NCI-H345 treated with DMSO at 0.1 percent for 48 hours (cell line): Measurements from ENCODE around the gene C19orf12.
"Not testable (repeated sequence)": the region's sequence is repeated elsewhere in the genome, so short reads cannot be mapped to it uniquely, and the experiment has no call there.

ENCODE experiments used
- DNase-seq: peaks from one replicate; lab custom pipeline; 2025; ENCODE audit not compliant: unreplicated experiment; lab: John Stamatoyannopoulos, UW

The C19orf12 gene

GRCh38 chr19:29677001-29677817, 37.9 kb downstream of the C19orf12 start:
- DNase-seq: no peak

- no peak for DNase-seq
Measured at GRCh38 chr19:29676586-29676985, 38.5 kb downstream of the C19orf12 start.

DNA sequence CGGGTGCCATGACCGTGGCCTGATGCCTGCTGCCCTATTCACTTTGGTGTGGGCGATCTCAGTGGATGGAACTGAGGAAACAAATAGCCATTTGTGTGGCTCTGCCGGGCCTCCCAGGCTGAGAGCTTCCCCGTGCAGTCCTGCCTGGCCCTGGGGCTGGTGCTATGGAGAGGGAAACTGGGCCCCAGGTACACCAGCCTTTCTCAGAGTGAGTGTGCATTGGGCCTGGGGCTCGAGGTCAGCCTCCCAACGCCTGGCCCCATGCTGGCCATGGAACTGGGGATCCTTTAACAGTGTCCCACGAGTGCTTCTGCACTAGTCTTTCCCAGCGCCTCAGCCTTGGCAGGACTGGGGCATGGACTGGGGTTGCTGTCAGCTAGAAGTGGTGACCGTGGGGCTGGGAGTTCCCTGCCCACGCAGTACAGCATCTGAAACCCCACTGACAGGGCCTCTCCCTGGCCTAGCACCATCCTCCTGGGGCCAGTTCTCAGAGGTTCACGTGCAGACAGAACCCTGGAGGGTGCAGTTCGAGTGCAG, 39.3 kb downstream of the C19orf12 start:
- no peak for DNase-seq

GRCh38 chr19:29675120-29675649, 39.9 kb downstream of the C19orf12 start:
- no peak for DNase-seq

GRCh38 chr19:29674374-29675119, 40.5 kb downstream of the C19orf12 start:
- no peak for DNase-seq

DNA sequence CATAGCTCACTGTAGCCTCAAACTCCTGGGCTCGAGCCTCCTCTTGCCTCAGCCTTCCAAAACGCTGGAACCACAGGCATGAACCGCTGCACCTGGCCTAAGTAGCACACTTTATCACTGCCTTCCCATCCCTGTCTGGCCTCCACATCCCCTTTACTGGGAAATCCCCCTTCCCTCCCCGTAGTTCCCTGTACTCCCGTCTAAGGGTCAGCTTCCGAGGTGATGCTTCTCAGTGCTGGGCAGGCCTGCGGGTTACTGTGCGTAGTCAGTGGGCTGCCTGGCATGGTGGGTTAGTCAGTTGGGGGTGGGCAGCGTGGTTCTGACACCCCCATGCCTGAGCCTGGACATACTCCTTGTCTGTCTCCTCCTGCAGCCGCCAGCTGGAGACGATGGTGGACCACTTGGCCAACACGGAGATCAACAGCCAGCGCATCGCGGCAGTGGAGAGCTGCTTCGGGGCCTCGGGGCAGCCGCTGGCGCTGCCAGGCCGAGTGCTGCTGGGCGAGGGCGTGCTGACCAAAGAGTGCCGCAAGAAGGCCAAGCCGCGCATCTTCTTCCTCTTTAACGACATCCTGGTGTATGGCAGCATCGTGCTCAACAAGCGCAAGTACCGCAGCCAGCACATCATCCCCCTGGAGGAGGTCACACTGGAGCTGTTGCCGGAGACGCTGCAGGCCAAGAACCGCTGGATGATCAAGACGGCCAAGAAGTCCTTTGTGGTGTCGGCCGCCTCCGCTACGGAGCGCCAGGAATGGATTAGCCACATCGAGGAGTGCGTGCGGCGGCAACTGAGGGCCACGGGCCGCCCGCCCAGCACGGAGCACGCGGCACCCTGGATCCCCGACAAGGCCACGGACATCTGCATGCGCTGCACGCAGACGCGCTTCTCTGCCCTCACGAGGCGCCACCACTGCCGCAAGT, 41.4 kb downstream of the C19orf12 start:
- no peak for DNase-seq

GRCh38 chr19:29672933-29673336, 42.1 kb downstream of the C19orf12 start:
- DNase-seq: no peak

GRCh38 chr19:29672319-29672932, 42.6 kb downstream of the C19orf12 start:
- DNase-seq: no peak

DNA sequence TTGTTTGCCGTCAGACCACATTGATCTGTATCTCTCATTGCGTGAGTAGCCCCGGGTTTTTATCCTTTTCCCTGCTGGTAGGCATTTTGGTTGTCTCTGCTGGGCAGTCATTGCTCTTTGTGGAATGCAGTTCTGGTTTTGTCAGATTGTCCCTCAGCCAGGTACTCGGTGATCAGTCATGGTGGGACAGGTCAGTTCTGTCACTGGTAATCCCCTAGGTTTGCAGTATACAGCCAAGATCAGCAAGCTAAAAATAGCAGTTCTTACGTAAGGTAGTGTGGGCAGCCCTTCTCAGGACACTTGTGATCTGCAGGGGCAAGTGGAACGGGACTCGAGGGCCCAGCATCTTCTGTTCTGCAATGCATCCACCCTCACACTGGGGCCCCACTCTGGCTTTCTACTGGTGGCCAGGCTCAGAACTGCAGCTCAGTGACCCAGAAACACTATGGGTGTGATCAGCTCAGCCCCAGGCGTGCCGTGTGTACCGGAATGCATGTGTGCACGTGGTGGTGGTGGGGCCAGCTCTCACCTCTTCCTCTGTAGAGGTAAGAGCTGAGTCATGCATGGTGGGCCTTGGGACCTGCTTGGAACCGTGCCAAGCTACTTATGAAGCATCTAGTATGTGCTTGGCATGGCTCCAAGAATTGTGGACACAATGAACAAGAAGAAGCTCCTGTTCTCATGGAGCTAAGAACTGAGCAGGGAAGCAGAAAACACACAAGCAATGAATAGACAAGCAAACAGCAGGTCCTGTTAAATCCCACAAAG, 43.5 kb downstream of the C19orf12 start:
- peak; percentile 100 for DNase-seq

DNA sequence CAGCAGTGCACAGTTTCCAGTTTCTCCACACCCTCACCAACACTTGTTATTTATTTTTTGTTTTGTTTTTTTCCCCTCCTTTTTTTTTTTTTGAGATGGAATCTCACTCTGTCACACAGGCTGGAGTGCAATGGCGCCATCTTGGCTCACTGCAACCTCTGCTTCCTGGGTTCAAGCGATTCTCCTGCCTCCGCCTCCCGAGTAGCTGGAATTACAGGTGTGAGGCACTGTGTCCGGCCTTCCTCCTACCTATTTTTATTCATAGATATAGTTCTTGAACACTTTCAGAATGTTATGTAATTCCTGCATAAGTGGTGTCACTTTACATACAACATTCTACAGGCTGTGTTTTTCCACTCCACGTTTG, 44.1 kb downstream of the C19orf12 start:
- not testable (repeated sequence) for DNase-seq

DNA sequence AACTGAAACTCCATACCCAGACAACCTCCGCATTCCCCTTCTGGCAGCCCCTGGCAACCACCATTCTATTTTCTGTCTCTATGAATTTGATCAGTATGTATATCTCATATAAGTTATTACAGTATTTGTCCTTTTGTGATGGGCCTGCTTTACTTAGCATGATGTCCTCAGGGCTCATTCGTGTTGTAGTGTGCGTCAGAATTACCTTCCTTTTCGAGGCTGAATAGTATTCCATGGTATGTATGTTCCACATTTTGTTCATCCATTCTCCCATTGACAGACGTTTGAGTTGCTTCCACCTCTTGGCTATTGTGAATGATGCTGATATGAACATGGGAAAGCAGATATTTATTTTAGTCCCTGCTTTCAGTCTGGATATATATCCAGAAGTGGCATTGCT, 44.8 kb downstream of the C19orf12 start:
- no peak for DNase-seq

DNA sequence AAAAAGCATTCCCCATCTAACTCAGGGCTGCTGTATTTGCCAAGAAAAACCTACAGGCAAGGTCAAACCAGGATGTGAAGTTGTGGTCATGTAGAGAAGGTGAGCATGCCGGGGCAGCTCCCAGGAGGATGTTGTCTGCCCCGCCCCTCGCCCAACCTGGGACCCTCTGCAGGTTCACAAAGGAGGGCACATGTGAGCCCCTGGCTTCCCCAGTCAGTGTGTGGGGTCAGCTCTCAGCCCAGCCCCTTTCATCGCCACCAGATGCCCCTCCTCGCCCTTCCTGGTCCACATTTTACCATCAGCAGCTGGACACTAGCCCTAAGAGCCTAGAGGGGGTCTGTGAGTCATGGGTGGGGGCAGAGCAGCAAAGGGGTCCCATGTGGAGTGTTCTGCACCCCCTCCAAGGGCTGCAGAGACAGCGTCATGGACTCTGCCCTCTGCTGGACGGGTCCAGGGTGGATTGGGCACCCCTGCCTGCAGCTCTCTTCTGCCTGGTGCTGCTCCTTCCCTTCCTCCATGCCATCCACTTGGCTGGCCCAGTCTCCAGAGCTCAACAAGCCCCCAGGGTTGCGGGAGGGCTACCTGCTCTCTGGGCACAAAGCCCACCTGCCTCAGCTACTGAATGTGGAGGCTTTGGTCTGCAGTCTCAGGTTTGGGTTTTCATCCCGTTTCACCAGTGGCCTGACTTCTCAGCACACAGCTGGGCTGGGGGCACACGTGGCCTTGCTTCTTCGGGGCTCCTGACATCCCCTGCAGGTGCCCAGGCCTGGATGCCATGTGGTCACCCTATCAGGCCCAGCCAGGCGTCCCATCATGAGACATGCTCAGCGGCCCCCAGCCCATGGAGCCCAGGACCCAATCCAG, 46.1 kb downstream of the C19orf12 start:
- no peak for DNase-seq

DNA sequence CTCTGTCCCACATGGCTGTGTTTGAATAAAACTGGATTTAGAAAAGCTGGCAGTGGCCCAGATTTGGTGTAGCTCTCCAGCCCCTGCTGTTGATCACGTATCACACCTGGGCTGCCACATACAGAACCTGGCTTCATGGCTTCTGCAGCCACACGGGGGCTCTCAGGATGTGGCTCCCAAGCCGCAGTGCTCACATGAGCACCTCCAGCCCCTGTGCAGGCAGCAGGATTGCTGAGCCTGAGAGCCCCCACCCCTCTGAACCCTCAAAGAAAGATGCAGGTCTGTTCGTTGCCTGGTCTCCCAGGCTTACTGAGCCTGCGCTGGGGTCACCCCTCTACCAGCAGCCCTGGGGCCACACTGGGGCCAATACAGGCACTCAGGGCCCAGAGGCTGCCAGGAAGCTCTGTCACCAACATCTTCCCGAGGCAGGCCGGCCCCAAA, 47.1 kb downstream of the C19orf12 start:
- peak; percentile 94 for DNase-seq

DNA sequence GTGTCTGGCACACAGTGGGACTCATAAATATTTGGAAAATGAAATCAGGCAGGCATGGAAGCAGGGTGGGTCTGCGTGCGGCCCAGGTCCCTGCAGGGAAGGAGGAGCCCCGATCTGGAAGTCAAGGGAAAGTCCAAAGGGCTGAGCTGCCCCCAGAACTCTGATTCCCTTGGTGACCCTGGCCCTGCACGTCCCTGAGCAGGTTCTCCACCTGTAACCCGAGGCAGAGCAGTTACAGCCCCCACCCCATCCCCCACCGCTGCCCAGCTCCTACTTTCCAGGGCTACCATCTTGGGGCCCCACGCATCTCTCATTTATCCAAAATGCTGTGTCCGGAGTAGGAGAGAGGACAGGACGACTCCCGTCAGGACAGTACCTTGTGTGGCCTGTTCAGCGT, 47.7 kb downstream of the C19orf12 start:
- no peak for DNase-seq

GRCh38 chr19:29666578-29667386, 48.3 kb downstream of the C19orf12 start:
- no peak for DNase-seq

DNA sequence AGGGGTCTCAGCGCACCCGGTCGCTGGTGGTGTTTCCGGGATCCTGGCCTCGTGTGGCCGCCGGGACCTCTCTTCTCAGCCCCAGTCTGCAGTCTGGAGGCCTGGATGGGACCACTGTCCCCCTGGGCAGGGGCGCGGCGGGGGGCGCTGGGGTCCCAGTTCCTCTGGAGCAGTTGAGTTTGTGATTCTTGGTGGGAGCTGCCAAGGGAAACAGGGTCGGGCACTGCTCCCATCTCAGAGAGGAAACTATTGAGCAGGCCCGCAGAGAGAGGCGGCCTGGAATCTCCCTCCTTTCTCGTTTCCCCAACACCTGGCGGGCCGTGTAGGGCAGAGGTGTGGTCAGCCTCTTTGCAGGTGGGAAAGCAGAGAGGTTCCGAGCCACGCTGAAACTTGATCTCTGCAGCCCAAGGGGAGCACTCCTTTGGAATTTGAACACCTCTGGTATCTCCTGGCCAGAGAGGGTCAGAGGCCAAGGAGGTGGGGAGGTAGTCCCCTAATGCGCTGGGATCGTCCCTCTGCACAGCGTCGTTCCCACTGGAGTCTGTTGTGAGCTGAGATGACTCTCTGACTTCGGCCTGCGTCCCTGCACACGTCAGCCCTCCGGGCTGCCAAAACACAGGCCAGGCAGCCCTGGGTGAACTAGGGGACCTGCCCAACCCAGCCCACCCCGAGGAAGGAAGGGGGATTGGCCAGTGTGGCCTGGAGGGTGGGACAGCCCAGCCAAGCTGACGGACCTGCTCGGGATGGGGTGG, 49.1 kb downstream of the C19orf12 start:
- DNase-seq: no peak

GRCh38 chr19:29665215-29665825, 49.7 kb downstream of the C19orf12 start, which contains the start of gene PLEKHF1:
Gene PLEKHF1 (plus strand): TSS chr19:29665461. CDS start chr19:29673840, 8,379 bp downstream.
- DNase-seq: peak; percentile 64
